Hepatocyte (in vitro differentiated cells): ENCODE data around the gene TMEM135. TPM values are rescaled to one million over a fixed set of nuclear protein-coding genes. Genes with fewer than 3 reads are reported as not detected.
"Not testable (repeated sequence)": the region's sequence is repeated elsewhere in the genome, so short reads cannot be mapped to it uniquely, and the experiment has no call there.

Experiments
- DNase-seq: peaks from one replicate; pipeline ENCODE4 v3.0.0-alpha.2; 2016; ENCODE audit warnings: low spot score
- H2AFZ ChIP-seq: fragments of 200-600 bp; sonication (generic); 2 replicates; pipeline ENCODE4 v1.6.0; 2016; ENCODE audit warnings: antibody characterized with exemption, mild to moderate bottlenecking
- H3K27ac ChIP-seq: fragments of 200-600 bp; sonication (generic); 2 replicates; pipeline ENCODE4 v1.5.1; 2016; ENCODE audit warnings: mild to moderate bottlenecking
- H3K27me3 ChIP-seq: fragments of 200-600 bp; sonication (generic); 2 replicates; pipeline ENCODE4 v1.6.1; 2016
- H3K36me3 ChIP-seq: fragments of 200-600 bp; sonication (generic); replicated peaks from 2 replicates; pipeline ENCODE4 v1.5.1; 2016; ENCODE audit warnings: low read depth; ENCODE audit not compliant: insufficient read depth
- H3K4me1 ChIP-seq: fragments of 200-600 bp; sonication (generic); 2 replicates; pipeline ENCODE4 v1.5.1; 2016; ENCODE audit warnings: mild to moderate bottlenecking, moderate library complexity; ENCODE audit not compliant: insufficient read depth
- H3K4me2 ChIP-seq: fragments of 200-600 bp; sonication (generic); 2 replicates; pipeline ENCODE4 v1.6.0; 2016
- H3K4me3 ChIP-seq: fragments of 200-600 bp; sonication (generic); 2 replicates; pipeline ENCODE4 v1.5.1; 2016; ENCODE audit warnings: mild to moderate bottlenecking
- H3K79me2 ChIP-seq: fragments of 200-600 bp; sonication (generic); 2 replicates; pipeline ENCODE4 v1.6.0; 2017; ENCODE audit warnings: mild to moderate bottlenecking
- H3K9me2 ChIP-seq: fragments of 200-600 bp; sonication (generic); replicated peaks from 2 replicates; pipeline ENCODE4 v1.6.0; 2017; ENCODE audit warnings: mild to moderate bottlenecking; ENCODE audit not compliant: insufficient read depth
- H3K9me3 ChIP-seq: fragments of 200-600 bp; sonication (generic); 2 replicates; pipeline ENCODE4 v1.5.1; 2016; ENCODE audit warnings: low read depth, mild to moderate bottlenecking
- H4K20me1 ChIP-seq: fragments of 200-600 bp; sonication (generic); 2 replicates; pipeline ENCODE4 v1.6.0; 2016; ENCODE audit warnings: mild to moderate bottlenecking; ENCODE audit not compliant: insufficient read depth, poor library complexity, severe bottlenecking
- CTCF ChIP-seq: fragments of 200-600 bp; sonication (generic); IDR thresholded peaks from 2 replicates; pipeline ENCODE4 v1.5.1; 2016; ENCODE audit warnings: antibody characterized with exemption, mild to moderate bottlenecking; ENCODE audit not compliant: poor library complexity
- EZH2 ChIP-seq: fragments of 200-600 bp; sonication (generic); IDR thresholded peaks from 2 replicates; pipeline ENCODE4 v1.6.1; 2016; ENCODE audit warnings: antibody characterized with exemption, mild to moderate bottlenecking, borderline replicate concordance
- EZH2phosphoT487 ChIP-seq: fragments of 200-600 bp; sonication (generic); IDR thresholded peaks from one replicate; pipeline ENCODE4 v1.6.1; 2018; ENCODE audit warnings: antibody characterized with exemption, mild to moderate bottlenecking, low read depth, moderate library complexity; ENCODE audit not compliant: unreplicated experiment, severe bottlenecking
- WGBS: methylation state at CpG from one replicate; pipeline ENCODE4 v1.1.6; 2016; ENCODE audit warnings: low lambda C conversion rate; ENCODE audit errors: missing lambda C conversion rate; 5-methylcytosine and 5-hydroxymethylcytosine counted together
- polyA plus RNA-seq: library from polyadenylated mRNA; unstranded; fragments of >200 nt; fragmentation: Nextera tagmentation; extraction: Ambion mirVana; gene quantifications from 2 replicates; pipeline ENCODE4 v1.2.1, GENCODE V29; 2016
- total RNA-seq: library from RNA; depleted of rRNA; stranded (reverse); fragments of >200 nt; gene quantifications from 2 replicates; pipeline ENCODE4 v1.2.3, GENCODE V29; 2014

The TMEM135 gene
- total and polyA plus RNA-seq, 2 experiments from 2014 or later = 26.7 to 52.0 TPM

GRCh38 chr11:87265979-87266378 lies 228.2 kb downstream of the TMEM135 start:
- H3K4me2 ChIP-seq = no peak overlapping the region

GRCh38 chr11:87266751-87267150 lies 229.0 kb downstream of the TMEM135 start:
- WGBS = 92% methylated on average over 2 of the region's 2 CpGs
- Histone ChIP-seq H3K27me3 (no peaks in the 10 kb centered on the region), H3K4me2 (no peak overlapping the region), H3K9me2 (no peaks in the 10 kb centered on the region), H3K36me3 (no peaks in the 10 kb centered on the region), H3K4me3 (no peak overlapping the region), H3K27ac (peak overlapping the region; percentile 7), H3K9me3 (no peaks in the 10 kb centered on the region), H4K20me1 (no peaks in the 10 kb centered on the region), H3K79me2 (no peaks in the 10 kb centered on the region), H2AFZ (no peak overlapping the region), H3K4me1 (peaks cover 6% of the 10 kb centered on the region)
- no peak for TF ChIP-seq CTCF
- TF ChIP-seq EZH2phosphoT487 = no peak
- DNase-seq = no peak

More at GRCh38 chr11:87265979-87266378, 228.2 kb downstream of the TMEM135 start:
- Histone ChIP-seq H3K27me3 (no peaks in the 10 kb centered on the region), H4K20me1 (no peaks in the 10 kb centered on the region), H3K4me1 (peaks cover 6% of the 10 kb centered on the region), H3K4me3 (no peak overlapping the region), H3K27ac (no peak overlapping the region), H3K36me3 (no peaks in the 10 kb centered on the region), H2AFZ (no peak overlapping the region), H3K9me2 (no peaks in the 10 kb centered on the region), H3K79me2 (no peaks in the 10 kb centered on the region), H3K9me3 (no peaks in the 10 kb centered on the region)
- no peak for DNase-seq
- no peak for TF ChIP-seq EZH2
- TF ChIP-seq CTCF = no peak
- no peak for TF ChIP-seq EZH2phosphoT487

GRCh38 chr11:87271951-87272350 lies 234.2 kb downstream of the TMEM135 start:
- not testable (repeated sequence) for H2AFZ ChIP-seq, H3K4me1 ChIP-seq, H3K27ac ChIP-seq, H3K27me3 ChIP-seq, H3K9me3 ChIP-seq, H3K9me2 ChIP-seq, H3K4me3 ChIP-seq, H3K36me3 ChIP-seq, H3K4me2 ChIP-seq, H3K79me2 ChIP-seq, DNase-seq, H4K20me1 ChIP-seq
- WGBS = 98% methylated on average over 3 of the region's 4 CpGs

- no peaks in the 10 kb centered on the region for H3K9me3 ChIP-seq
- 88% methylated on average over 1 of the region's 1 CpG for WGBS
- no peaks in the 10 kb centered on the region for H3K27me3 ChIP-seq
- no peak for TF ChIP-seq EZH2phosphoT487
- TF ChIP-seq CTCF = no peak
- TF ChIP-seq EZH2 = no peak
- H3K4me2 ChIP-seq = no peak overlapping the region
- no peak overlapping the region for H3K4me3 ChIP-seq
- no peaks in the 10 kb centered on the region for H3K79me2 ChIP-seq
- no peaks in the 10 kb centered on the region for H3K4me1 ChIP-seq
- no peaks in the 10 kb centered on the region for H3K9me2 ChIP-seq
- no peaks in the 10 kb centered on the region for H3K36me3 ChIP-seq
- no peak overlapping the region for H2AFZ ChIP-seq
- no peak for DNase-seq
- no peak overlapping the region for H3K27ac ChIP-seq
- no peaks in the 10 kb centered on the region for H4K20me1 ChIP-seq
Measured at GRCh38 chr11:87275176-87275575, 237.4 kb downstream of the TMEM135 start.
